Loucy (cell line): ENCODE measurements around the gene OR5AU1.

Experiments used
- H2AFZ ChIP-seq: fragments of 200-600 bp; sonication (generic); 2 replicates; pipeline ENCODE4 v1.6.0; 2016; ENCODE audit warnings: antibody characterized with exemption, mild to moderate bottlenecking, low read length, moderate library complexity
- H3F3A ChIP-seq: fragments of 200-600 bp; 2 replicates; pipeline ENCODE4 v1.6.0; 2016; ENCODE audit warnings: antibody characterized with exemption, low read depth, mild to moderate bottlenecking
- H3K27me3 ChIP-seq: fragments of 200-600 bp; sonication (generic); 2 replicates; pipeline ENCODE4 v1.6.1; 2014; ENCODE audit warnings: low read length, mild to moderate bottlenecking; ENCODE audit not compliant: insufficient read depth, poor library complexity, severe bottlenecking
- H3K36me3 ChIP-seq: fragments of 200-600 bp; sonication (generic); 2 replicates; pipeline ENCODE4 v1.6.1; 2016; ENCODE audit warnings: low read length; ENCODE audit not compliant: insufficient read depth
- H3K4me1 ChIP-seq: fragments of 200-600 bp; sonication (generic); 2 replicates; pipeline ENCODE4 v1.5.1; 2014; ENCODE audit warnings: low read length, mild to moderate bottlenecking; ENCODE audit not compliant: insufficient read depth, poor library complexity, severe bottlenecking
- H3K4me2 ChIP-seq: fragments of 200-600 bp; sonication (generic); 2 replicates; pipeline ENCODE4 v1.6.0; 2014; ENCODE audit warnings: antibody characterized with exemption, low read length, low read depth, mild to moderate bottlenecking; ENCODE audit not compliant: poor library complexity, severe bottlenecking
- H3K4me3 ChIP-seq: fragments of 200-600 bp; sonication (generic); 2 replicates; pipeline ENCODE4 v1.5.1; 2014; ENCODE audit warnings: low read length, mild to moderate bottlenecking, mixed read lengths; ENCODE audit not compliant: poor library complexity, severe bottlenecking
- H3K79me2 ChIP-seq: fragments of 200-600 bp; sonication (generic); 2 replicates; pipeline ENCODE4 v1.6.1; 2014; ENCODE audit warnings: low read length; ENCODE audit not compliant: insufficient read depth
- H3K9ac ChIP-seq: fragments of 200-600 bp; sonication (generic); 2 replicates; pipeline ENCODE4 v1.6.0; 2014; ENCODE audit warnings: mild to moderate bottlenecking, low read depth, low read length, moderate library complexity; ENCODE audit not compliant: poor library complexity, severe bottlenecking
- H3K9me2 ChIP-seq: fragments of 200-600 bp; sonication (generic); replicated peaks from 2 replicates; pipeline ENCODE4 v1.6.1; 2016; ENCODE audit warnings: low read depth, low read length, mixed read lengths
- H3K9me3 ChIP-seq: fragments of 200-600 bp; sonication (generic); 2 replicates; pipeline ENCODE4 v1.6.1; 2014; ENCODE audit warnings: mild to moderate bottlenecking, antibody characterized with exemption, low read length, low read depth; ENCODE audit not compliant: insufficient read depth
- H4K20me1 ChIP-seq: fragments of 200-600 bp; sonication (generic); 2 replicates; pipeline ENCODE4 v1.6.0; 2014; ENCODE audit warnings: antibody characterized with exemption, low read length, mild to moderate bottlenecking; ENCODE audit not compliant: insufficient read depth, poor library complexity, severe bottlenecking
- CTCF ChIP-seq: fragments of 200-600 bp; sonication (generic); conservative IDR thresholded peaks from 2 replicates; pipeline ENCODE4 v1.5.1; 2014; ENCODE audit warnings: mild to moderate bottlenecking, antibody characterized with exemption, low read length
- EZH2phosphoT487 ChIP-seq: fragments of 200-600 bp; IDR thresholded peaks from 2 replicates; pipeline ENCODE4 v1.6.1; 2018; ENCODE audit warnings: antibody characterized with exemption, mild to moderate bottlenecking, moderate library complexity, borderline replicate concordance

Gene OR5AU1

GRCh38 chr14:21194597-21194996 lies 38.7 kb upstream of the OR5AU1 start:
- H2AFZ ChIP-seq: no peak overlapping the region
- no peaks in the 10 kb centered on the region for H3K36me3 ChIP-seq
- H3K4me1 ChIP-seq: peaks cover 3% of the 10 kb centered on the region
- no peaks in the 10 kb centered on the region for H3K27me3 ChIP-seq
- TF ChIP-seq CTCF (no peak), EZH2phosphoT487 (no peak)
- no peak overlapping the region for H3K4me3 ChIP-seq
- no peaks in the 10 kb centered on the region for H3K9me2 ChIP-seq
- H3K79me2 ChIP-seq: no peaks in the 10 kb centered on the region
- H3K9ac ChIP-seq: no peak overlapping the region
- no peaks in the 10 kb centered on the region for H4K20me1 ChIP-seq
- no peak overlapping the region for H3K4me2 ChIP-seq
- no peaks in the 10 kb centered on the region for H3F3A ChIP-seq
- H3K9me3 ChIP-seq: no peaks in the 10 kb centered on the region

GRCh38 chr14:21192875-21193535 lies 37.1 kb upstream of the OR5AU1 start:
- no peaks in the 10 kb centered on the region for H3K36me3 ChIP-seq
- H3K4me3 ChIP-seq: no peak overlapping the region
- H3K27me3 ChIP-seq: no peaks in the 10 kb centered on the region
- no peaks in the 10 kb centered on the region for H4K20me1 ChIP-seq
- H3K4me1 ChIP-seq: peaks cover 3% of the 10 kb centered on the region
- TF ChIP-seq EZH2phosphoT487 (no peak), CTCF (no peak)
- H3K9ac ChIP-seq: no peak overlapping the region
- no peaks in the 10 kb centered on the region for H3K9me3 ChIP-seq
- no peak overlapping the region for H3K4me2 ChIP-seq
- no peaks in the 10 kb centered on the region for H3K9me2 ChIP-seq
- H3K79me2 ChIP-seq: no peaks in the 10 kb centered on the region
- H2AFZ ChIP-seq: peak overlapping the region; percentile 65; the same call in 1 of the 2 replicates
- H3F3A ChIP-seq: no peaks in the 10 kb centered on the region

- no peak overlapping the region for H3K9ac ChIP-seq
- H3F3A ChIP-seq: no peaks in the 10 kb centered on the region
- peak overlapping the region; percentile 65 for H2AFZ ChIP-seq
- no peaks in the 10 kb centered on the region for H3K9me3 ChIP-seq
- no peaks in the 10 kb centered on the region for H3K9me2 ChIP-seq
- H4K20me1 ChIP-seq: no peaks in the 10 kb centered on the region
- no peaks in the 10 kb centered on the region for H3K27me3 ChIP-seq
- TF ChIP-seq CTCF (no peak), EZH2phosphoT487 (no peak)
- H3K4me1 ChIP-seq: peaks cover 3% of the 10 kb centered on the region
- H3K4me3 ChIP-seq: no peak overlapping the region
- no peaks in the 10 kb centered on the region for H3K79me2 ChIP-seq
- no peaks in the 10 kb centered on the region for H3K36me3 ChIP-seq
- peak overlapping the region; percentile 47 for H3K4me2 ChIP-seq
These were observed 36.6 kb upstream of the OR5AU1 start for GRCh38 chr14:21192447-21192822.
